ENCODE measurements around the gene KASH5.

DNA sequence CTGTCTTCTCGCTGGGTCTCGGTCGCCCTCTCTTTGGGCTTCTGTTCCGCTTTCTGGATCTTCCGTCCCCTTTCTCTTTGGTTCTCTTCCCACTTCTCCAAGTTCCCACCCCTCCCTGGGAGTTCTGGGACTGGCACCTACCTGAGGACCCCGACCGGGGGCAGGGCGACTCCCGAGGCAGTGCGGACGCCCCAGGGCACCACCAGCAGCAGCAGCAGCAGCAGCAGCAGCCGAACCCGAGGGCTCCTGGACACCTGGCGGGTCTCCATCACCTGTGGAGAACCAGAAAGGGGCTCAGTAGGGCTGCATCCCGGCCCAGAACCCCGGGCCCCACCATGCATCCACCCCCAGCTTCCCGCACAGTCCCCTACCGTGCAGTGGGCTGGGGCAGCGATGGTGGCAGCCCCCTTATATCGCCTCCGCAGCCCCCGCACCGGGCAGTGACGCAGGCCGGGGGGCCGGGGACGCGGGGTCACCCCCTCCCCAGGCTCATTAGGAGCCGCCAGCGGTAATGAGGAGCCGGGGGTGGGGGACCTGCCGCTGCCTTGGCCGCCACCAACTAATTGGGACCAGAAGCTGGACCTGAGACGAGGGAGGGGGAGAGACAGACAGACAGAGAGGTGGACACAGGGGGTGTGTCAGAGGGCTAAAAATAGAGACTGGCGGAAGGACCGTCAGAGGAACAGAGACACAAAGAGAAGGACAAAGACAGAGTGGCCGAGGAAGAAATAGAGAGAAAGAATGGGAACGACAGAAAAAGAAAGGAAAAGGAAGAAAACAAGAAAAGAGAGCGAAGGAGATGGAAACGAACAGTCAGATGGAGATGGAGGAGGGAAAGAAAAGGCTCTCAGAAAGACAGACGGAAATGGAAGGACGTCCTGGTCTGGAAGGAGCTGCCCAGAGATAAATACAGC lies 35.3 kb downstream of the KASH5 start, which contains the start of gene PTH2:
- no peak for TF ChIP-seq POLR2A (IDR thresholded peaks at IDR 0.05; ENCODE audit: low read length)
- no peak for TF ChIP-seq GATA1 (IDR thresholded peaks at IDR 0.05; ENCODE audit: low read depth, low read length)

Data from erythroblast (primary cell).